Pancreas (tissue), 10 donors: ENCODE measurements around the gene GSTP1. TPM values are rescaled to one million over a fixed set of nuclear protein-coding genes. Genes with fewer than 3 reads are reported as not detected.
"Not testable (repeated sequence)": the region's sequence is repeated elsewhere in the genome, so short reads cannot be mapped to it uniquely, and the experiment has no call there.

Source experiments
- ATAC-seq, 4 donors: fragments of 200-7000 bp; cut with Tn5 transposase; one replicate each; pipeline versions ENCODE4 v1.8.0 to v1.9.1; 2020; ENCODE audit warnings: mild to moderate bottlenecking in 4 of 4, moderate library complexity in 4 of 4
- DNase-seq, 6 donors: peaks; one replicate each; pipeline ENCODE4 v3.0.0-alpha.2; 2020
- FAIRE-seq: peaks from 2 replicates; lab custom pipeline; 2012; peaks lifted over from hg19 to GRCh38; lab: Jason Lieb, UNC
- H3K27ac ChIP-seq, 4 donors: fragments of 200-600 bp; sonication (generic); 1 replicate in 3 of 4; 2 replicates in 1 of 4; pipeline versions ENCODE4 v1.5.0 to v1.8.0; 2020
- H3K27me3 ChIP-seq, 4 donors: fragments of 200-600 bp; one replicate each; pipeline ENCODE4 v1.8.0; 2021
- H3K36me3 ChIP-seq, 3 donors: fragments of 200-600 bp; sonication (generic) in 1 of 3; one replicate each; pipeline versions ENCODE4 v1.5.0 to v1.8.0; 2020 to 2021
- H3K4me1 ChIP-seq, 3 donors: fragments of 200-600 bp; one replicate each; pipeline ENCODE4 v1.8.0; 2021
- H3K4me3 ChIP-seq, 4 donors: fragments of 200-600 bp; sonication (generic) in 2 of 4; one replicate each; pipeline versions ENCODE4 v1.5.0 to v1.8.0; 2020 to 2021
- H3K9me3 ChIP-seq, 4 donors: fragments of 200-600 bp; one replicate each; pipeline ENCODE4 v1.8.0; 2021
- CTCF ChIP-seq, 4 donors: fragments of 200-600 bp; sonication (generic) in 3 of 4; IDR thresholded peaks; one replicate each; pipeline versions ENCODE4 v1.5.0 to v1.8.0; 2021; ENCODE audit warnings: antibody characterized with exemption in 4 of 4
- WGBS, 2 donors: extraction: QIAGEN DNeasy Blood & Tissue Kit; methylation state at CpG; one replicate each; pipeline ENCODE4 v1.1.7; 2013; 5-methylcytosine and 5-hydroxymethylcytosine counted together
- intact Hi-C, 3 donors: fragments of 100-400 bp; cut with DNase I; formaldehyde crosslinking; loops; one replicate each; pipeline versions ENCODE4 v1.11.1 to v1.14.2; 2022
- polyA plus RNA-seq, 2 donors: library from polyadenylated mRNA; stranded (reverse); fragments of 200-250 nt; gene quantifications; one replicate each; pipeline ENCODE4 v1.2.3, GENCODE V29; 2013
- total RNA-seq, 6 donors: library from RNA; stranded (reverse); fragmentation: NEBNext Ultra II Directional in 4 of 6; extraction: Animal tissue kit (Norgen Biotek cat#: 25700) in 4 of 6; gene quantifications; one replicate each; pipeline versions ENCODE4 v1.2.1 to v1.2.4, GENCODE V29; 2021 to 2023
- donor health status: healthy with polysubstance abuse.
- donor health status: DM: no; HTN: no; CAD: no; lungs with moderate emphysema.
- donor health status: DM: no; HTN: no; CAD: no.
- donor health status: control.
- donor health status: control.
- donor health status: Bipolar disorder and iron deficiency.
- donor health status: DM: yes; HTN: yes; CAD: no.
- donor health status: DM: no; HTN: no; CAD: no.
- donor health status: DM: no; HTN: no; CAD: no.
- donor health status: DM: yes; HTN: yes; CAD: no.

GSTP1 gene
- total and polyA plus RNA-seq, 8 donors, result 169 to 350 (median 240) TPM

GRCh38 chr11:67542971-67543370 is 40.6 kb upstream of the GSTP1 start:
- no peak overlapping the region for H3K27ac ChIP-seq
- FAIRE-seq, result no peak
- TF ChIP-seq CTCF (IDR thresholded peaks at IDR 0.05), result no peak
- H3K36me3 ChIP-seq, result no peaks in the 10 kb centered on the region
- H3K27me3 ChIP-seq, result no peaks in the 10 kb centered on the region
- H3K9me3 ChIP-seq, result no peaks in the 10 kb centered on the region
- no peak for DNase-seq
- intact Hi-C loops, result no loop called here
- no peak overlapping the region for H3K4me3 ChIP-seq
- WGBS, 2 donors, result 70 to 86% methylated on average over 6 to 7 of the region's 7 CpGs
- H3K4me1 ChIP-seq, result peaks cover 4 to 6% (median 5%) of the 10 kb centered on the region in 3 donors
- ATAC-seq, result no peak

GRCh38 chr11:67543585-67543984 is 40.0 kb upstream of the GSTP1 start:
- intact Hi-C loops, result no loop called here
- 32 to 49% methylated on average over 2 of the region's 2 CpGs for WGBS, 2 donors
- FAIRE-seq (no peak), DNase-seq (no peak), ATAC-seq (no peak)
- Histone ChIP-seq H3K4me3 (no peak overlapping the region), H3K9me3 (no peaks in the 10 kb centered on the region), H3K27ac (no peak overlapping the region), H3K36me3 (no peaks in the 10 kb centered on the region), H3K4me1 (peaks cover 4 to 6% (median 5%) of the 10 kb centered on the region in 3 donors), H3K27me3 (no peaks in the 10 kb centered on the region)
- no peak for TF ChIP-seq CTCF (IDR thresholded peaks at IDR 0.05)

- no peaks in the 10 kb centered on the region for H3K27me3 ChIP-seq
- DNase-seq, result no peak
- no peaks in the 10 kb centered on the region for H3K9me3 ChIP-seq
- peak overlapping the region in 2 of 4 donors; percentile 6 to 42 for H3K27ac ChIP-seq
- TF ChIP-seq CTCF (IDR thresholded peaks at IDR 0.05), result no peak
- peaks cover 4 to 6% (median 5%) of the 10 kb centered on the region in 3 donors for H3K4me1 ChIP-seq
- no peaks in the 10 kb centered on the region for H3K36me3 ChIP-seq
- intact Hi-C loops, result no loop called here
- WGBS, 2 donors, result 55 to 60% methylated on average over 10 of the region's 10 CpGs
- H3K4me3 ChIP-seq, result no peak overlapping the region
- ATAC-seq, result peak in 3 of 4 donors; percentile 33 to 45 (median 37)
- FAIRE-seq, result no peak
Observed at GRCh38 chr11:67544616-67545242, 38.9 kb upstream of the GSTP1 start.

GRCh38 chr11:67545280-67545679 is 38.3 kb upstream of the GSTP1 start:
- peak in 1 of 6 donors; percentile 57 for DNase-seq
- no peak overlapping the region for H3K4me3 ChIP-seq
- no peak for FAIRE-seq
- no peak for TF ChIP-seq CTCF (IDR thresholded peaks at IDR 0.05)
- peak overlapping the region in 2 of 4 donors; percentile 6 to 42 for H3K27ac ChIP-seq
- H3K9me3 ChIP-seq, result no peaks in the 10 kb centered on the region
- H3K4me1 ChIP-seq, result peaks cover 4 to 6% (median 5%) of the 10 kb centered on the region in 3 donors
- peak in 3 of 4 donors; percentile 13 to 47 (median 16) for ATAC-seq
- intact Hi-C loops, result no loop called here
- no peaks in the 10 kb centered on the region for H3K36me3 ChIP-seq
- no peaks in the 10 kb centered on the region for H3K27me3 ChIP-seq
- 39 to 44% methylated on average over 8 of the region's 8 CpGs for WGBS, 2 donors

GRCh38 chr11:67548112-67548511 is 35.5 kb upstream of the GSTP1 start:
- WGBS, 2 donors, result 83 to 87% methylated on average over 4 of the region's 4 CpGs
- intact Hi-C loops, H3K27me3 ChIP-seq, DNase-seq, H3K36me3 ChIP-seq, H3K9me3 ChIP-seq, ATAC-seq, FAIRE-seq, H3K4me1 ChIP-seq, H3K4me3 ChIP-seq, H3K27ac ChIP-seq: not testable (repeated sequence)
